GM12878 (cell line): ENCODE results near the gene GRIK2. TPM values are rescaled to one million over a fixed set of nuclear protein-coding genes. Genes with fewer than 3 reads are reported as not detected.

Experiments used
- ATAC-seq: fragments of 200-7000 bp; cut with Tn5 transposase; 3 replicates; pipeline ENCODE4 v1.9.1; 2020; ENCODE audit warnings: mild to moderate bottlenecking, moderate library complexity
- BruUV-seq: library from RNA; stranded (reverse); fragments of 400-500 nt; replicated peaks from 2 replicates; lab custom pipeline; 2021; lab: Mats Ljungman, UMichigan
- CTCF ChIA-PET: fragments of 300-600 bp; sonication (Branson Sonifier 250); formaldehyde crosslinking; extraction: SDS; loops from one replicate; lab custom pipeline; 2021; ENCODE audit warnings: inconsistent platforms; lab: Yijun Ruan, JAX
- POLR2A ChIA-PET: fragments of 350-600 bp; formaldehyde crosslinking; extraction: SDS; loops from one replicate; lab custom pipeline; 2021; ENCODE audit warnings: inconsistent platforms; lab: Charles Lee
- RAD21 ChIA-PET: fragments of 300-600 bp; sonication (Branson Sonifier 250); formaldehyde crosslinking; loops from one replicate; lab custom pipeline; 2023; ENCODE audit warnings: antibody characterized with exemption; ENCODE audit not compliant: unreplicated experiment; lab: Charles Lee
- SMC1A ChIA-PET: fragments of 300-600 bp; sonication (Branson Sonifier 250); formaldehyde crosslinking; loops from one replicate; lab custom pipeline; 2023; ENCODE audit not compliant: unreplicated experiment, uncharacterized antibody; lab: Charles Lee
- DNase-seq: peaks from one replicate; pipeline ENCODE4 v3.0.0-alpha.2; 2011; ENCODE audit warnings: low read depth, low spot score
- FAIRE-seq: peaks from 3 replicates; lab custom pipeline; 2011; peaks lifted over from hg19 to GRCh38; lab: Jason Lieb, UNC
- H2AFZ ChIP-seq: 2 replicates; pipeline ENCODE4 v1.6.0; 2011; ENCODE audit warnings: low read depth, low read length, control low read depth; ENCODE audit not compliant: control insufficient read depth
- H3K27ac ChIP-seq: 2 replicates; pipeline ENCODE4 v1.5.1; 2011; ENCODE audit warnings: control low read depth; ENCODE audit not compliant: control insufficient read depth, insufficient read depth
- H3K27me3 ChIP-seq, 2 experiments: replicated peaks in 1 of 2; 2 replicates each; pipeline versions ENCODE4 v1.6.0 to v1.6.1; 2011; ENCODE audit warnings: low read length in 1 of 2; ENCODE audit not compliant: control insufficient read depth in 2 of 2, insufficient read depth in 2 of 2
- H3K36me3 ChIP-seq, 2 experiments: 2 replicates each; pipeline ENCODE4 v1.5.1; 2011; ENCODE audit warnings: low read length in 1 of 2; ENCODE audit not compliant: control insufficient read depth in 2 of 2, insufficient read depth in 2 of 2
- H3K4me1 ChIP-seq: 2 replicates; pipeline ENCODE4 v1.6.1; 2011; ENCODE audit warnings: mild to moderate bottlenecking, low read length, moderate library complexity, mixed read lengths; ENCODE audit not compliant: control insufficient read depth, insufficient read depth
- H3K4me2 ChIP-seq: 2 replicates; pipeline ENCODE4 v1.6.0; 2011; ENCODE audit warnings: control low read depth; ENCODE audit not compliant: control insufficient read depth, insufficient read depth
- H3K4me3 ChIP-seq: fragments of 200-600 bp; sonication (generic); 2 replicates; pipeline ENCODE4 v1.5.1; 2016
- H3K79me2 ChIP-seq: 2 replicates; pipeline ENCODE4 v1.6.0; 2011; ENCODE audit warnings: low read length; ENCODE audit not compliant: control insufficient read depth, insufficient read depth
- H3K9ac ChIP-seq: 2 replicates; pipeline ENCODE4 v1.8.0; 2011; ENCODE audit warnings: low read length, control low read depth, mixed read lengths; ENCODE audit not compliant: control insufficient read depth, insufficient read depth
- H3K9me3 ChIP-seq: replicated peaks from 3 replicates; pipeline ENCODE4 v1.5.1; 2011; ENCODE audit warnings: mild to moderate bottlenecking, low read length; ENCODE audit not compliant: control insufficient read depth, insufficient read depth
- H4K20me1 ChIP-seq: 2 replicates; pipeline ENCODE4 v1.6.0; 2011; ENCODE audit not compliant: control insufficient read depth, insufficient read depth
- CBFB ChIP-seq: IDR thresholded peaks from 2 replicates; pipeline ENCODE4 v1.6.1; 2016; ENCODE audit warnings: antibody characterized with exemption, low read depth
- CHD2 ChIP-seq: IDR thresholded peaks from 2 replicates; pipeline ENCODE4 v1.6.1; 2011; ENCODE audit warnings: low read depth, low read length, improper control_type of control experiment, borderline replicate concordance
- CREB1 ChIP-seq: IDR thresholded peaks from 2 replicates; pipeline ENCODE4 v1.6.1; 2012; ENCODE audit warnings: low read depth, mild to moderate bottlenecking, inconsistent platforms
- JUNB ChIP-seq: IDR thresholded peaks from 2 replicates; pipeline ENCODE4 v1.6.1; 2016; ENCODE audit warnings: antibody characterized with exemption, mild to moderate bottlenecking
- MXI1 ChIP-seq: fragments of 150-350 bp; IDR thresholded peaks from 2 replicates; pipeline ENCODE4 v1.6.1; 2011; ENCODE audit warnings: low read depth, mild to moderate bottlenecking, inconsistent platforms, low read length, improper control_type of control experiment
- NR2C2 ChIP-seq: IDR thresholded peaks from 2 replicates; pipeline ENCODE4 v1.6.1; 2011; ENCODE audit warnings: borderline replicate concordance, low read depth; ENCODE audit not compliant: control insufficient read depth, insufficient read length
- PAX8 ChIP-seq: fragments of 450-650 bp; IDR thresholded peaks from 2 replicates; pipeline ENCODE4 v1.6.1; 2017; ENCODE audit warnings: mild to moderate bottlenecking, moderate library complexity
- POU2F2 ChIP-seq: IDR thresholded peaks from 3 replicates; pipeline ENCODE4 v1.6.1; 2011; ENCODE audit warnings: low read depth, mild to moderate bottlenecking, low read length, borderline replicate concordance
- SKIL ChIP-seq: fragments of 450-650 bp; IDR thresholded peaks from 2 replicates; pipeline ENCODE4 v1.6.1; 2017; ENCODE audit warnings: mild to moderate bottlenecking, low read depth, inconsistent platforms; ENCODE audit not compliant: poor library complexity, severe bottlenecking
- WGBS: methylation state at CpG from one replicate; pipeline ENCODE4 v1.1.6; 2016; ENCODE audit warnings: low lambda C conversion rate; ENCODE audit not compliant: insufficient replicate concordance, insufficient coverage; ENCODE audit errors: missing lambda C conversion rate; 5-methylcytosine and 5-hydroxymethylcytosine counted together
- in situ Hi-C: fragments of 300-500 bp; cut with MboI; formaldehyde crosslinking; loops from 9 replicates; pipeline ENCODE4 v1.14.3; 2018; ENCODE audit warnings: mixed read lengths
- intact Hi-C: fragments of 100-400 bp; cut with micrococcal nuclease; formaldehyde crosslinking; loops from one replicate; pipeline ENCODE4 v1.14.2; 2022; ENCODE audit not compliant: unreplicated experiment
- polyA plus RNA-seq, 11 experiments: library from polyadenylated mRNA; depleted of rRNA in 4 of 11; unstranded in 6 of 11; stranded (reverse) in 5 of 11; fragments of >200 nt; fragmentation: Nextera tagmentation in 4 of 11; fragmentation: Illumina TruSeq in 1 of 11; extraction: Ambion mirVana in 4 of 11; extraction: Trizol in 1 of 11; gene quantifications; 1 replicate in 1 of 11; 2 replicates in 10 of 11; pipeline versions ENCODE4 v1.2.1 to v1.2.3, GENCODE V29; 2011 to 2016; ENCODE audit warnings: inconsistent platforms in 2 of 11, missing spikeins in 2 of 11, low read depth in 1 of 11
- total RNA-seq, 4 experiments: library from RNA; depleted of rRNA in 3 of 4; stranded (reverse); fragments of >200 nt in 3 of 4; fragmentation: Illumina TruSeq in 1 of 4; extraction: Trizol in 1 of 4; gene quantifications; 2 replicates each; pipeline versions ENCODE4 v1.2.1 to v1.2.3, GENCODE V29; 2013 to 2021
- TF ChIP-seq, protein P1 (sequence below): IDR thresholded peaks from 2 replicates; pipeline ENCODE4 v1.6.1; 2011; ENCODE audit warnings: low read depth, mild to moderate bottlenecking, low read length, moderate library complexity, borderline replicate concordance; ENCODE audit errors: extremely low read depth

Gene GRIK2
- total and polyA plus RNA-seq, 10 of the 15 experiments (the other 5 are each of a cell fraction or from before 2014, with no cell fraction given) = not detected

- Histone ChIP-seq H3K4me2 (no peak overlapping the region), H3K4me1 (no peaks in the 10 kb centered on the region), H4K20me1 (no peaks in the 10 kb centered on the region), H2AFZ (no peak overlapping the region), H3K27me3 (no peaks in the 10 kb centered on the region), H3K9ac (no peak overlapping the region), H3K79me2 (no peaks in the 10 kb centered on the region), H3K27ac (no peak overlapping the region), H3K9me3 (no peaks in the 10 kb centered on the region; the same call in 2 of the 3 replicates), H3K36me3 (no peaks in the 10 kb centered on the region), H3K4me3 (no peak overlapping the region)
- SMC1A ChIA-PET = no interaction called here
- no TSS peak for BruUV-seq
- FAIRE-seq (no peak), DNase-seq (no peak), ATAC-seq (no peak)
- TF ChIP-seq SKIL (no peak), POU2F2 (no peak), CHD2 (no peak), JUNB (no peak), MXI1 (no peak), PAX8 (no peak), CBFB (no peak), CREB1 (no peak), NR2C2 (no peak)
- TF ChIP-seq, protein P1, sequence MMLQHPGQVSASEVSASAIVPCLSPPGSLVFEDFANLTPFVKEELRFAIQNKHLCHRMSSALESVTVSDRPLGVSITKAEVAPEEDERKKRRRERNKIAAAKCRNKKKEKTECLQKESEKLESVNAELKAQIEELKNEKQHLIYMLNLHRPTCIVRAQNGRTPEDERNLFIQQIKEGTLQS = no peak
- CTCF ChIA-PET = no interaction called here
- intact Hi-C loops = no loop called here
- RAD21 ChIA-PET = no interaction called here
- 0% methylated on average over 1 of the region's 1 CpG for WGBS
- in situ Hi-C loops = no loop called here
- POLR2A ChIA-PET = no interaction called here
Observed at GRCh38 chr6:101840100-101840499, 446.6 kb downstream of the GRIK2 start.
